Measurements from ENCODE around the gene ZDHHC7.

The ZDHHC7 gene

GRCh38 chr16:84927621-84928591 lies 83.4 kb downstream of the ZDHHC7 start:
- Histone ChIP-seq H3K27me3 (ENCODE audit: insufficient read depth, low read depth, severe bottlenecking) (no peaks in the 10 kb centered on the region), H3K9me3 (ENCODE audit: severe bottlenecking) (no peaks in the 10 kb centered on the region), H3K36me3 (no peaks in the 10 kb centered on the region), H3K27ac (no peak overlapping the region), H3K4me3 (ENCODE audit: low read depth, low read length) (no peak overlapping the region)
- DNase-seq = no peak
- TF ChIP-seq CTCF (IDR thresholded peaks at IDR 0.05; ENCODE audit: low read depth, low read length) = no peak

GRCh38 chr16:84926462-84926861 lies 84.9 kb downstream of the ZDHHC7 start:
- Histone ChIP-seq H3K27ac (no peak overlapping the region), H3K27me3 (ENCODE audit: insufficient read depth, low read depth, severe bottlenecking) (no peaks in the 10 kb centered on the region), H3K36me3 (no peaks in the 10 kb centered on the region), H3K9me3 (ENCODE audit: severe bottlenecking) (no peaks in the 10 kb centered on the region), H3K4me3 (ENCODE audit: low read depth, low read length) (no peak overlapping the region)
- DNase-seq = no peak
- no peak for TF ChIP-seq CTCF (IDR thresholded peaks at IDR 0.05; ENCODE audit: low read depth, low read length)

GRCh38 chr16:84925773-84926372 lies 85.5 kb downstream of the ZDHHC7 start:
- DNase-seq = no peak
- no peaks in the 10 kb centered on the region for H3K27me3 ChIP-seq (ENCODE audit: insufficient read depth, low read depth, severe bottlenecking)
- H3K4me3 ChIP-seq (ENCODE audit: low read depth, low read length) = no peak overlapping the region
- TF ChIP-seq CTCF (IDR thresholded peaks at IDR 0.05; ENCODE audit: low read depth, low read length) = no peak
- H3K9me3 ChIP-seq (ENCODE audit: severe bottlenecking) = no peaks in the 10 kb centered on the region
- no peaks in the 10 kb centered on the region for H3K36me3 ChIP-seq
- H3K27ac ChIP-seq = no peak overlapping the region

- peak; percentile 60 for DNase-seq
- Histone ChIP-seq H3K27me3 (ENCODE audit: insufficient read depth, low read depth, severe bottlenecking) (no peaks in the 10 kb centered on the region), H3K4me3 (ENCODE audit: low read depth, low read length) (no peak overlapping the region), H3K9me3 (ENCODE audit: severe bottlenecking) (no peaks in the 10 kb centered on the region), H3K36me3 (no peaks in the 10 kb centered on the region), H3K27ac (no peak overlapping the region)
- peak; percentile 81 for TF ChIP-seq CTCF (IDR thresholded peaks at IDR 0.05; ENCODE audit: low read depth, low read length)
Observed at GRCh38 chr16:84925092-84925772, 86.1 kb downstream of the ZDHHC7 start.

- no peak for TF ChIP-seq CTCF (IDR thresholded peaks at IDR 0.05; ENCODE audit: low read depth, low read length)
- Histone ChIP-seq H3K36me3 (no peaks in the 10 kb centered on the region), H3K27ac (no peak overlapping the region), H3K9me3 (ENCODE audit: severe bottlenecking) (no peaks in the 10 kb centered on the region), H3K27me3 (ENCODE audit: insufficient read depth, low read depth, severe bottlenecking) (no peaks in the 10 kb centered on the region), H3K4me3 (ENCODE audit: low read depth, low read length) (no peak overlapping the region)
- DNase-seq = no peak
Observed at GRCh38 chr16:84924331-84925091, 86.8 kb downstream of the ZDHHC7 start.
